ENCODE results near the gene STMND1.

Gene STMND1

DNA sequence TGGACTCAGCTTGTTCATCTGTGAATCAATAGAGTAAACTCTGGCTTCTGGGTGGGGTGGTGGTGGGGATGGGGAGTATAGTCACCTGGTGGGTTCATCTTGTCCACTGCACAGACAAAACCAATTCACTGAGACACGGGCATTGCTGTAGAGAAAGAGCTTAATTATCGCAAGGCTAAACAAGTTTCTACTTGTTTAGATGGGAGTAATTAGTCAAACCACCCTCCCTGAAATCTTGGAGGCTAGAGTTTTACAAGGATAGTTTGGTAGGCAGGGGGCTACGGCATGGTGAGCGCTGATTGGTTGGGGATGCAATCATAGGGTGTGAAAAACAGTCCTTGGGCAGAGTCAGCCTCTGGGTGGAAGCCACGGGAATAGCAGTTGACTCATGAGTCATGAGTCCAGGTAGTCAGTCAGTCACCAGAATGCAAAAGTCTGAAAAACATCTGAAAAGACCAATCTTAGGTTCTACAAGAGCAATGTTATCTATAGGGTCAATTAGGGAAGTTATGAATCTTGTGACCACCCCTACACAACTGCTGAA lies 77.8 kb downstream of the STMND1 start:
- no peaks in the 10 kb centered on the region for H3K4me1 ChIP-seq (ENCODE audit: control insufficient read depth, insufficient read depth, low read length, unreplicated experiment)
- no peak overlapping the region for H2AFZ ChIP-seq (ENCODE audit: low read length, unreplicated experiment)
- H3K27me3 ChIP-seq (ENCODE audit: insufficient read depth, low read length), result 0 out of 2 replicates have a peak, but pooled peaks cover 5% of the 10 kb centered on the region
- no peaks in the 10 kb centered on the region for H3K36me3 ChIP-seq (ENCODE audit: insufficient read depth, low read length)
- H3K4me3 ChIP-seq (ENCODE audit: low read depth, low read length), result no peak overlapping the region
- peak overlapping the region; percentile 35; the same call in 1 of the 2 replicates for H3K27ac ChIP-seq (ENCODE audit: low read depth, low read length)
- no peaks in the 10 kb centered on the region for H3K79me2 ChIP-seq (ENCODE audit: control insufficient read depth, insufficient read depth, low read length, unreplicated experiment)

Measured in ACC112 (cell line).